Vagina (tissue), 2 donors: ENCODE data around the gene UNC5B. TPM values are rescaled to one million over a fixed set of nuclear protein-coding genes. Genes with fewer than 3 reads are reported as not detected.

ENCODE experiments used
- DNase-seq, 2 donors: peaks; one replicate each; pipeline ENCODE4 v3.0.0-alpha.2; 2017; ENCODE audit errors: extremely low spot score in 2 of 2
- H3K27ac ChIP-seq: fragments of 200-600 bp; sonication (generic); one replicate; pipeline ENCODE4 v1.5.1; 2019
- H3K27me3 ChIP-seq: fragments of 200-600 bp; sonication (generic); one replicate; pipeline ENCODE4 v1.5.1; 2019
- H3K36me3 ChIP-seq, 2 donors: fragments of 200-600 bp; sonication (generic); one replicate each; pipeline ENCODE4 v1.5.1; 2017 to 2019
- H3K4me1 ChIP-seq: fragments of 200-600 bp; sonication (generic); one replicate; pipeline ENCODE4 v1.5.1; 2019
- H3K4me3 ChIP-seq, 2 donors: fragments of 200-600 bp; sonication (generic); 1 replicate in 1 of 2; 2 replicates in 1 of 2; pipeline ENCODE4 v1.5.1; 2016 to 2019
- H3K9me3 ChIP-seq: fragments of 200-600 bp; sonication (generic); one replicate; pipeline ENCODE4 v1.5.1; 2019
- POLR2A ChIP-seq, 2 donors: fragments of 450-650 bp; IDR thresholded peaks; one replicate each; pipeline ENCODE4 v1.6.1; 2017; ENCODE audit warnings: antibody characterized with exemption in 2 of 2, mild to moderate bottlenecking in 2 of 2, moderate library complexity in 2 of 2
- POLR2AphosphoS5 ChIP-seq, 2 donors: sonication (generic); formaldehyde crosslinking; IDR thresholded peaks; one replicate each; pipeline ENCODE4 v1.9.0; 2017; ENCODE audit warnings: antibody characterized with exemption in 2 of 2, mild to moderate bottlenecking in 2 of 2, low read depth in 1 of 2; ENCODE audit not compliant: insufficient read depth in 1 of 2
- intact Hi-C: fragments of 100-400 bp; cut with DNase I; formaldehyde crosslinking; loops from one replicate; pipeline ENCODE4 v1.15.1; 2023
- total RNA-seq: library from RNA; depleted of rRNA; stranded (reverse); fragments of >200 nt; gene quantifications from one replicate; pipeline ENCODE4 v1.2.3, GENCODE V29; 2016
- TF ChIP-seq, protein P1 (sequence below), 3 experiments: fragments of 450-650 bp in 2 of 3; fragments of 200-600 bp in 1 of 3; sonication (generic) in 1 of 3; IDR thresholded peaks; one replicate each; pipeline ENCODE4 v1.5.1; 2017 to 2019; ENCODE audit warnings: antibody characterized with exemption in 3 of 3, mild to moderate bottlenecking in 2 of 3, moderate library complexity in 2 of 3

The UNC5B gene
- total RNA-seq, 1 donor from 2014 or later, result 24.3 TPM

DNA sequence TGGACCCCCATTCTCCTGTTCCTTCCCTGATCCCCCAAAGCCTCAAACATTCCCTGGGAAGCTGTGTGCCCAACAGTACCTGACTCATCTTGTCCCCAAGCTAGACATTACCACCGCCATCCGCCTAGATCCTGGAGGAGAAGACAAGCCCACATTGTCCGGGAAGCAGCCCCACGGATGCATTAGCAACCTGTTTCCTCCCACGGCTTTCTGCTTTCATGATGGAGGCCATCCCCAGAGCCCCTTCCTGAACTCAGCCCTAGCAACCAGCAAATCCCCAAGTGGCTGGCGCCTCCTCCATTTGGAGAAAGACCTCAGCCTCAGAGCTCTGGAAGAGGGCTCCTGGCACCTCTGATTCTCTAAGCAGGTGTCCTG is 104.4 kb downstream of the UNC5B start:
- peaks cover 37% of the 10 kb centered on the region for H3K4me1 ChIP-seq
- H3K27me3 ChIP-seq, result no peaks in the 10 kb centered on the region
- no peaks in the 10 kb centered on the region for H3K36me3 ChIP-seq
- no peak for DNase-seq
- H3K4me3 ChIP-seq, result no peak overlapping the region
- no peak overlapping the region for H3K27ac ChIP-seq
- intact Hi-C loops, result loop anchor here (10.0 kb wide), 1 partner anchor 258 kb away; no protein-coding TSS in a partner anchor
- no peaks in the 10 kb centered on the region for H3K9me3 ChIP-seq
- no peak for TF ChIP-seq POLR2A (IDR thresholded peaks at IDR 0.05)
- TF ChIP-seq, protein P1, sequence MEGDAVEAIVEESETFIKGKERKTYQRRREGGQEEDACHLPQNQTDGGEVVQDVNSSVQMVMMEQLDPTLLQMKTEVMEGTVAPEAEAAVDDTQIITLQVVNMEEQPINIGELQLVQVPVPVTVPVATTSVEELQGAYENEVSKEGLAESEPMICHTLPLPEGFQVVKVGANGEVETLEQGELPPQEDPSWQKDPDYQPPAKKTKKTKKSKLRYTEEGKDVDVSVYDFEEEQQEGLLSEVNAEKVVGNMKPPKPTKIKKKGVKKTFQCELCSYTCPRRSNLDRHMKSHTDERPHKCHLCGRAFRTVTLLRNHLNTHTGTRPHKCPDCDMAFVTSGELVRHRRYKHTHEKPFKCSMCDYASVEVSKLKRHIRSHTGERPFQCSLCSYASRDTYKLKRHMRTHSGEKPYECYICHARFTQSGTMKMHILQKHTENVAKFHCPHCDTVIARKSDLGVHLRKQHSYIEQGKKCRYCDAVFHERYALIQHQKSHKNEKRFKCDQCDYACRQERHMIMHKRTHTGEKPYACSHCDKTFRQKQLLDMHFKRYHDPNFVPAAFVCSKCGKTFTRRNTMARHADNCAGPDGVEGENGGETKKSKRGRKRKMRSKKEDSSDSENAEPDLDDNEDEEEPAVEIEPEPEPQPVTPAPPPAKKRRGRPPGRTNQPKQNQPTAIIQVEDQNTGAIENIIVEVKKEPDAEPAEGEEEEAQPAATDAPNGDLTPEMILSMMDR (IDR thresholded peaks at IDR 0.05), result no peak

DNA sequence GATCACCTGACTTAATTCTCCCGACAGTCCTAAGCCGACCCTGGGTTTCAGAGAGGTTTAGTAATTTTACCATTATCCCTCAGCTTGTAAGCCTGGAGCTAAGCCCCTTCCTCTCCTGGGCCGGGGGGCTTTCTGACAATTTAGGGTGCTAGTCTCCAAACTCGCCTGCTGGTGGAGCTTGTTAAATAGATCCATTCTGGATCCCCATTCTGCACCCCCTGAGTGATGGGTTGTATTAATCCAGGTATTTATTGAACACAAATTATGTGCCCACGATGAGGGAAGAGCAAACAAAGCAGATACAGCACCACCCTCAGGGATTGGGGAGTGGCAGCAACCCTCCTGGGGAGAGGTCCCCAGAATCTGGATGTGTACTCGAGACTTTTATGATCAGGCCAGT is 105.4 kb downstream of the UNC5B start:
- no peaks in the 10 kb centered on the region for H3K9me3 ChIP-seq
- intact Hi-C loops, result loop anchor here (10.0 kb wide), 1 partner anchor 257 kb away; no protein-coding TSS in a partner anchor
- TF ChIP-seq, protein P1 (IDR thresholded peaks at IDR 0.05), result no peak
- no peak for TF ChIP-seq POLR2A (IDR thresholded peaks at IDR 0.05)
- TF ChIP-seq POLR2AphosphoS5 (IDR thresholded peaks at IDR 0.05; ENCODE audit: insufficient read depth in 1 of 2, low read depth in 1 of 2), result no peak
- no peaks in the 10 kb centered on the region for H3K36me3 ChIP-seq
- no peak overlapping the region for H3K27ac ChIP-seq
- H3K27me3 ChIP-seq, result no peaks in the 10 kb centered on the region
- peaks cover 33% of the 10 kb centered on the region for H3K4me1 ChIP-seq
- DNase-seq, result no peak
- no peak overlapping the region for H3K4me3 ChIP-seq

DNA sequence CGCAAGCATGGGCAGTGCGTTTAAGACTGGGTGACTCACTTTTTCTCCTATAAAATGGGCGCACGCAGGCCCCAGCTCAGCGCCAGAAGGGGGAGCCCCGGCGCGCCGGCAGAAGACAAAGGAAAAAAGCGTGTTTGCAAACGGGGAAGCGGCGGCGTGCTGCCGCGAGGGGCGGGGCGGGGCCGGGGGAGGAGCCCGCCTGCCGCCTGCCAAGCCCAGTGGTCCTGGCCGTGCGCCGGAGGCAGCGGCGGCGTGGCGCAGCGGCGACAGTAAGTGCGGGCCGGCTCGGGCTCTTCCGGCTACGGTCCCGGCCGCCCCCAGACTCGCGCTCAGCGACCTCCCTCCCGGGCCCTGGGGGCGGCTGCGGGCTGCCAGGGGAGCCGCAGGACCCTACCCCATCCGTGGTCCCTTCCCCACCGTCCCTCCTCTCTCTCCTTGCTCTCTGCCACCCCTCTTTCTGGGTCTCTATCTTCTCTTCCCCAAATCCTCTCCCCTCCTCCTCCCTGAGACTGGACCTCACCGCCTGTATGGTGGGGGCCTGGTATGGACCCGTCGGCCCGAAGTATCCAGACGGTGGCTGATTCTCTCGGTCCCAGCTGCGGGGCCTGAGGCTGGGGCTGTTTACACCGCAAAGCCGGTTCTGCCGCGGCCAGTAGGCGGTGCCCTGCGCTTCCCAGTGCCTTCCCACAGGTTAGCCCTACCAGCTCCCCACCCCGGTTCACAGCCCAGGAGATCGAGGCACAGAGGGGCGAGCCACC is 106.9 kb downstream of the UNC5B start, which contains the start of gene SLC29A3:
TSS of gene SLC29A3 (plus strand) at position 218 of the 758 bp plus-strand sequence. CDS start at position 269, 51 bp downstream.
- Histone ChIP-seq H3K9me3 (no peaks in the 10 kb centered on the region), H3K36me3 (peaks cover 0 to 4% of the 10 kb centered on the region in 2 donors), H3K27ac (peak within 1 kb of the TSS; percentile 75), H3K27me3 (no peaks in the 10 kb centered on the region), H3K4me3 (peak within 1 kb of the TSS; percentile 60 to 88), H3K4me1 (peaks cover 20% of the 10 kb centered on the region)
- no peak for DNase-seq
- intact Hi-C loops, result loop anchor here (10.0 kb wide), 1 partner anchor 256 kb away; no protein-coding TSS in a partner anchor
- TF ChIP-seq, protein P1 (IDR thresholded peaks at IDR 0.05), result peak; percentile 29 to 62 (median 60)
- peak in 1 of 2 donors; percentile 37 for TF ChIP-seq POLR2A (IDR thresholded peaks at IDR 0.05)
- peak in 1 of 2 donors; percentile 66 for TF ChIP-seq POLR2AphosphoS5 (IDR thresholded peaks at IDR 0.05; ENCODE audit: insufficient read depth in 1 of 2, low read depth in 1 of 2)

DNA sequence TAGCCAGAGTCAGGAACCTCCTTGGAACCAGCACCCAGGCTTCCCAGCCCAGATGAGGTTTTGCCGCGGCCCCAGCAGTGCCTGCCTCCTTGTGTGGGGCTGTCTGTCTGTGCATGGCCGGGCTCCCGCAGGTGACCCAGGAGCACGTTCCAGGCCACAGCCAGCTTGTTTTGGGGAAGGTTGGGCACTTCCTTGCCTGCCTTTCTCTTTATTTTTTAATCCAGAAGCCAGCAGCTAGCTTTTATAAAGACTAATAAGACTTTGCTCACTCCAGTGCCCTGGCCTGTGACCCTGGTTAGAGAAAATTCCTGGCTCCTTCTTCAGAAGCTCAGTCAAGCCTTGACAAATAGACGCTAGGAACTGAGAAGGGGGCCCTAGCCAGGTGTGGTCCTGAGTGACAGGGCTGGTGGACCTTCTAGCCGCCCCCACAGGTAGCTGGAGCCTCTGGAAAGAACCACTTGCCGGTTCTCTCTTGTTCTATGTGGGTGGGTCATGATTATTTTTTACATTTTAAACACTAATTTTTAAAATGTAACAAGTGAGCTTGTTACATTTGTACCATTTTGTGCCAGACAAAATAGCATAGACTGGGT is 107.5 kb downstream of the UNC5B start:
- no peaks in the 10 kb centered on the region for H3K9me3 ChIP-seq
- H3K4me3 ChIP-seq, result peak overlapping the region; percentile 60 to 88
- DNase-seq, result no peak
- TF ChIP-seq, protein P1 (IDR thresholded peaks at IDR 0.05), result no peak
- TF ChIP-seq POLR2A (IDR thresholded peaks at IDR 0.05) (no peak), POLR2AphosphoS5 (IDR thresholded peaks at IDR 0.05; ENCODE audit: insufficient read depth in 1 of 2, low read depth in 1 of 2) (no peak)
- H3K4me1 ChIP-seq, result peaks cover 15% of the 10 kb centered on the region
- H3K27ac ChIP-seq, result peak overlapping the region; percentile 75
- H3K27me3 ChIP-seq, result no peaks in the 10 kb centered on the region
- intact Hi-C loops, result loop anchor here (10.0 kb wide), 1 partner anchor 255 kb away; no protein-coding TSS in a partner anchor
- peaks cover 0 to 4% of the 10 kb centered on the region in 2 donors for H3K36me3 ChIP-seq
